WERI-Rb-1 (cell line): ENCODE measurements around the gene TWIST2.

Experiments
- DNase-seq: peaks from one replicate; pipeline ENCODE4 v3.0.0-alpha.2; 2020
- H3K27ac ChIP-seq: fragments of 250-450 bp; sonication (Bioruptor Pico); 2 replicates; pipeline ENCODE4 v1.5.1; 2020; ENCODE audit warnings: mild to moderate bottlenecking, moderate library complexity
- H3K27me3 ChIP-seq: fragments of 250-450 bp; sonication (Bioruptor Pico); 2 replicates; pipeline ENCODE4 v1.5.1; 2021; ENCODE audit warnings: mild to moderate bottlenecking, low read depth, moderate library complexity; ENCODE audit not compliant: insufficient read depth, severe bottlenecking
- H3K36me3 ChIP-seq: fragments of 250-450 bp; sonication (Bioruptor Pico); 2 replicates; pipeline ENCODE4 v1.5.1; 2020; ENCODE audit warnings: mild to moderate bottlenecking, moderate library complexity
- H3K4me3 ChIP-seq: 2 replicates; pipeline ENCODE4 v1.5.1; 2011; ENCODE audit warnings: low read depth, mild to moderate bottlenecking, control low read depth, low read length
- H3K9me3 ChIP-seq: fragments of 250-450 bp; sonication (Bioruptor Pico); 2 replicates; pipeline ENCODE4 v1.5.1; 2021; ENCODE audit warnings: mild to moderate bottlenecking, moderate library complexity; ENCODE audit not compliant: severe bottlenecking
- CTCF ChIP-seq: IDR thresholded peaks from 2 replicates; pipeline ENCODE4 v1.5.1; 2011; ENCODE audit warnings: low read depth, mild to moderate bottlenecking, control low read depth, inconsistent platforms, low read length

The TWIST2 gene

GRCh38 chr2:238863749-238864206, 15.9 kb downstream of the TWIST2 start:
- H3K9me3 ChIP-seq, result no peaks in the 10 kb centered on the region
- no peaks in the 10 kb centered on the region for H3K36me3 ChIP-seq
- no peak for DNase-seq
- peaks cover 99% of the 10 kb centered on the region for H3K27me3 ChIP-seq
- TF ChIP-seq CTCF, result no peak
- H3K4me3 ChIP-seq, result no peak overlapping the region
- H3K27ac ChIP-seq, result no peak overlapping the region

GRCh38 chr2:238864207-238865014, 16.5 kb downstream of the TWIST2 start:
- H3K27me3 ChIP-seq, result peaks cover 100% of the 10 kb centered on the region
- no peaks in the 10 kb centered on the region for H3K9me3 ChIP-seq
- H3K27ac ChIP-seq, result no peak overlapping the region
- TF ChIP-seq CTCF, result no peak
- no peak for DNase-seq
- H3K4me3 ChIP-seq, result no peak overlapping the region
- H3K36me3 ChIP-seq, result no peaks in the 10 kb centered on the region

GRCh38 chr2:238865015-238865719, 17.3 kb downstream of the TWIST2 start:
- no peak overlapping the region for H3K27ac ChIP-seq
- no peaks in the 10 kb centered on the region for H3K9me3 ChIP-seq
- no peak overlapping the region for H3K4me3 ChIP-seq
- no peak for TF ChIP-seq CTCF
- no peak for DNase-seq
- H3K36me3 ChIP-seq, result no peaks in the 10 kb centered on the region
- H3K27me3 ChIP-seq, result peaks cover 94% of the 10 kb centered on the region

GRCh38 chr2:238865744-238866355, 18.0 kb downstream of the TWIST2 start:
- no peak for DNase-seq
- Histone ChIP-seq H3K36me3 (no peaks in the 10 kb centered on the region), H3K27ac (no peak overlapping the region), H3K4me3 (no peak overlapping the region), H3K9me3 (no peaks in the 10 kb centered on the region), H3K27me3 (peaks cover 87% of the 10 kb centered on the region)
- TF ChIP-seq CTCF, result no peak

- H3K36me3 ChIP-seq, result no peaks in the 10 kb centered on the region
- DNase-seq, result no peak
- H3K27me3 ChIP-seq, result peaks cover 79% of the 10 kb centered on the region
- no peak for TF ChIP-seq CTCF
- no peak overlapping the region for H3K4me3 ChIP-seq
- no peak overlapping the region for H3K27ac ChIP-seq
- H3K9me3 ChIP-seq, result no peaks in the 10 kb centered on the region
These were observed 18.9 kb downstream of the TWIST2 start for GRCh38 chr2:238866656-238867277.
